ENCODE data around the gene SPRR5.

Gene SPRR5

DNA sequence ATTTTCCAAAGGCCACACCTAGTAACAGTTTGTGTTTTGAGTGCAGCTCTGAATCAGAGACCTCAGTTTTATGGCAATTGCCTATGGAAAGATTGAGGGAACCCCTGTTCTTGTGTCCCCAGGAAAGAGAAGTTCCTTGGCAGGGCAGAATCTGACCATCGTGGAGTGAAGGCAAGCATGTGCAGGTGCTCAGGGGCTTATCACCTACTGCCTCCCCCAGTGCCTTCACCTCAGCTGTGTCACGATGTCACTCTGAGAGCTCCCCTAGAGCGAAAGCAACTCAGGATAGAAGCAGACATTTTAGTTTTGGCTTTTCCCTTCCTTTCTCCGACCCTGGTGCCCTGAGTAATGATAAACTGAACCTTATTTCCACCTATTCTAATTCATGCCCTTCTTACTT lies 35.1 kb downstream of the SPRR5 start:
- H3K27ac ChIP-seq = no peak overlapping the region
- TF ChIP-seq CTCF (IDR thresholded peaks at IDR 0.05) = no peak
- TF ChIP-seq ZFX (IDR thresholded peaks at IDR 0.05; ENCODE audit: borderline replicate concordance) = no peak

DNA sequence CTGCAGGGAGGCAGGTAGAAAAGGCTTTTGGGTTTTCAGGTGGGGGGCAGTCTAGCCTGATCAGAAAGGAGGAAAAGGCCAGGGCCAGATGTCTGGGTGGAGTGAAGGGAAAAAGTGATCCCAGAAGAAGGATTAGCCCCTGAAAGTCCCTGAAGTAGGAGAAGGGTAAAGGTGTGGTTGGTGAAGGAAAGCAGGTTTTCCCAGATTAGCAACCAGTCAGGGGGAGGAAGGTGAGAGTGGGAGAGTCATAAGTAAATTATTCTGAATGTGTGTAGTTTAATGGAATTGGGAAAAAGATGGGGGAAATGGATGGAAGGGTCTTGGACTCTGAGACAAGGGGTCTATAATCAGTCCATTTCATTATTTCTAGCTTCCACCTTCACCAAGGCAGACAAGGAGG lies 36.2 kb downstream of the SPRR5 start:
- TF ChIP-seq ZFX (IDR thresholded peaks at IDR 0.05; ENCODE audit: borderline replicate concordance) = no peak
- no peak for TF ChIP-seq CTCF (IDR thresholded peaks at IDR 0.05)
- no peak overlapping the region for H3K27ac ChIP-seq

DNA sequence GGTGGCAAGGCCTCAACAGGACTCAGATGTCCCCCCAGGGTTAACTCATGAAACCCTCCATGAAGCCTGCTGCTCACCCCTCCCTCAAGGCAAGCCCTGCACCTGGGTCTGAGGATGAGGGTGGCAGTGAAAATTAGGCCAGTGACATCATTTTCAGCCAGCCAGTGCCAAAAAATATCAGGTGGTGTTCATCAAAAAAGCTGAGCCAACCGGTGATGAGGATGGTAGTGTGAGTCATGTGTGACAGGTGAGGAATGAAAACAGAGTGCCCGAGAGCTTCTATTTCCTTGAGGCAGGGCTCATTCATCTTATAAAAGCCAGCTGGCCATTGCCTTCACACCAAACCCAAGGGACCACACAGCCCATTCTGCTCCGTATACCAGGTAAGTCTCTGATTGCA lies 36.7 kb downstream of the SPRR5 start, which contains the start of gene SPRR1A:
SPRR1A (plus strand) TSS at position 339 of the 400 bp plus-strand sequence. CDS start 1,150 bp downstream, outside the sequence.
- TF ChIP-seq CTCF (IDR thresholded peaks at IDR 0.05) = no peak
- no peak for TF ChIP-seq ZFX (IDR thresholded peaks at IDR 0.05; ENCODE audit: borderline replicate concordance)
- H3K27ac ChIP-seq = no peak within 1 kb of the TSS

GRCh38 chr1:152986578-152986977 lies 39.6 kb downstream of the SPRR5 start:
- no peak overlapping the region for H3K27ac ChIP-seq
- no peak for TF ChIP-seq ZFX (IDR thresholded peaks at IDR 0.05; ENCODE audit: borderline replicate concordance)
- no peak for TF ChIP-seq CTCF (IDR thresholded peaks at IDR 0.05)

GRCh38 chr1:152993186-152993585 lies 46.2 kb downstream of the SPRR5 start:
- no peak overlapping the region for H3K27ac ChIP-seq
- TF ChIP-seq ZFX (IDR thresholded peaks at IDR 0.05; ENCODE audit: borderline replicate concordance) (no peak), CTCF (IDR thresholded peaks at IDR 0.05) (no peak)

DNA sequence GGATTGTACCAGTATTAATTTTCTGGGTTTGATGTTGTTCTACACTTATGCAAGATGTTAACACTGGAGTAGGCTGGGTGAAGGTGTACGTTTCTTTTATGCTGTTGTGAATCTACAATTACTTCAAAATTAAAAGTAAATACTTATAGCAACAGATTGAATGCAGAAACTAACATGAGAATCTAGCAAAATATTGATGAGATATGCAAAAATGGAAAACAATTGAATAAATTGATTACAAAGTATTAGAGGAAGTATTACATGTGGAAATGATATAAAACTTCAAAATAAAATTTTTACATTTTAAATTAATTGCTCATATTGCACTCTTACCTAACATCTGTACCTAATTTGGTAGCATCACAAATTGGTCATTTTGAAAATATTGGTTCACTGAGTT lies 48.8 kb downstream of the SPRR5 start:
- no peak overlapping the region for H3K27ac ChIP-seq

More for the DNA sequence above, 48.8 kb downstream of the SPRR5 start:
- TF ChIP-seq ZFX (IDR thresholded peaks at IDR 0.05; ENCODE audit: borderline replicate concordance) (no peak), CTCF (IDR thresholded peaks at IDR 0.05) (no peak)

Data from 22Rv1 (cell line).